ENCODE data around the gene DENND1C.

The DENND1C gene

DNA sequence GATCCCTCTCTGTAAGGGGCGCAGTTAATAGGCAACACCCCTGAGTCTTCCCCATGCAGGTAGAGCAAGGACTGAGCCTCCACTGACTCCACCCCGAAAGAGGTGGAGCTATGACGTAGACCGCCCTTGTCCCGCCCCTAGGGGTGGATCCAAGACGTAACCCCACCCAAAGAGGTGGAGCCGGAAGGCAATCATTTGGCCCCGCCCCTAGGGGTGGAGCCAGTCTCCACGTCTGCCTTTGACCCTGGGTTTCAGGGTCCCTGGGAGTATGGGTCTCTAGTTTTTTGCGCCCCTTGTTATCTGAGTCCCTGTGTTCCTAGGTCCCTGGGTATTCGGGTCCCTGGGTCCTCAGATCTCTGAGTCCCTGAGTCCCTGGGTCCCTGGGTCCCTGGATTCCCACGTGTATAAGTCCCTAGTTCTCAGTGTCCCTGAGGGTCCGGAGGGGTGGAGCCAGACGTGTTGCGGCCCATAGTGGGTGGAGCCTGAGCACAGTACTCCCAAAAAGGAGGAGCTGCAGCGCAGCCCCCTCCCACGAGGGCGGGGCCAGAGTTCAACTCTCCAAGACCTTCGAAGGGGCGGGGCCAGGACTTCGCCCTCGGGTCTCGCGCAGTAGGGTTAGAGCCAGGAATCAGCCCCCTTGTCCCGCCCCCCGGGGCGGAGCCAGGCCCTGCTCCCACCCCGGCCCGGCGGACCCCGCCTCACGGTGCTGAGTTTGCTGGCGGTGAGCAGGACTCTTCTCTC lies 5.3 kb downstream of the DENND1C start:
- DNase-seq, result peak; percentile 69

DNA sequence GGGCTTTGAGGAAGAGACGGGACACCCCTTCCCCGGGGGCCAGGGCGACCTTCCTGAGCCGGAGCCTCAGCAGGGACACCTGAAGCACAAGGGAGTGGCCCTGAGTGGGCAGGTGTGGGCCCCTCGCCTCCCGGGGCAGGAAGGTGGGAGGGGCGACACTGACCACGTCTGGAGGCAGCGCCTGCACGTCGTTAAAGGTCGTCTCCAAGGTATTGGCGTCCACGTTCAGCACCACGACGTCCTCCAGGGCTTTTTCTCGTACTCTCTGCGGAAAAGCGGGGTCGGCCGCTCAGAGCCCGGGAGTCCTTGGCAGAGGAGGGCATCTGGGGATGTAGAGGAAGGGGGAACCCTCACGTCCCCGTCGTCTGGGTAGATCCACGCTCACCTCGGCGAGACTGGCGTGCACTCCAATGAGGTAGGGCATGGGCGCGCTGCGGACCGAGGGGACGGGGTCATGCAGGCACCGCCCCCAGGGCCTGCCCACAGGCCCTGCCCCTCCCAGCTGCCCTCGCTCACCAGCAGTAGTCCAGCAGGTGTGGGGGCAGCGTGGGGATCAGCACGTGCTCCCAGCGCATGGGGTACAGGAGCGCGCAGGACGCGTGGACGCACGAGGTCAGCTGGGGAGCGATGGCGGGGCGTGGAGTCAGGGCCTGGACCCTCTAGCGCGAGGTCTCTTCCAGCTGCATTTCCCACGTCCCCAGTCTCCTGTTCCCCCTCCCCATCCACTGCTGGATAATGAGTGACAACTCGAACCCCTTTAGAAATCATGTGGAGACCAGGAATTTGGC lies 6.1 kb downstream of the DENND1C start:
- no peak for DNase-seq

DNA sequence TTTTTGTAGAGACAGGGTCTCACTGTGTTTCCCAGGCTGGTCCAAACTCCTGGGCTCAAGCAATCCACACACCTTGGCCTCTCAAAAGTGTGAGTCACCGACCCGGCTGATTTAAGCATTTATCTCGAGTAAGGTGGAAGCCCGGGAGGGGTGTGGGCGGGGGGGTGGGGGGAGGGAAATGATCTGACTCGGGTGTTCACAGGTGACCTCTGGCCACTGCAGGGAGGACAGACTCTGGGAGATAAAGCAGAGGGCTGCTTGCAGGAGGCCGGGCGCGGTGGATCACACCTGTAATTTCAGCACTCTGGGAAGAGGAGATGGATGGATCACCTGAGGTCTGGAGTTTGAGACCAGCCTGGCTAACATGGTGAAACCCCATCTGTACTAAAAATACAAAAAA lies 7.9 kb downstream of the DENND1C start:
- DNase-seq, result no peak

DNA sequence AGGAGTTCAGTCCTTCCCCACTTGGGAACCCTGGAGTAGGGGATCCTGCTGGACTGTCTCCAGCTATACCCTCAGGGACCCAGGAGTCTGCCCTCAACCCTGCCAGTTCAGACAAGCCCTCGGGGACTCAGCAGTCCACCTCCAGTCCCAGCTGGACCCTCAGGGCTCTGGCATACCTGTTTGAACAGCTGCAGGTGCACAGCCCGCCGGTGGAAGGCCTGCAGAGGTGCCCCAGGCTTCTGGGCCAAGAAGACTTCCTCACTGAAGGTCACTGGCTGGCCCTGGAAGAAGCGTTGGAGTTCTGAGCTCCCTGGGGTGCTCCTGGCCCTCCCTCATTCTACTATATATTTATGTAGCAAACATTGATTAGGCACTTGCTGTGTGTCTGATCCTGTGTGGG lies 8.9 kb downstream of the DENND1C start:
- DNase-seq, result no peak

DNA sequence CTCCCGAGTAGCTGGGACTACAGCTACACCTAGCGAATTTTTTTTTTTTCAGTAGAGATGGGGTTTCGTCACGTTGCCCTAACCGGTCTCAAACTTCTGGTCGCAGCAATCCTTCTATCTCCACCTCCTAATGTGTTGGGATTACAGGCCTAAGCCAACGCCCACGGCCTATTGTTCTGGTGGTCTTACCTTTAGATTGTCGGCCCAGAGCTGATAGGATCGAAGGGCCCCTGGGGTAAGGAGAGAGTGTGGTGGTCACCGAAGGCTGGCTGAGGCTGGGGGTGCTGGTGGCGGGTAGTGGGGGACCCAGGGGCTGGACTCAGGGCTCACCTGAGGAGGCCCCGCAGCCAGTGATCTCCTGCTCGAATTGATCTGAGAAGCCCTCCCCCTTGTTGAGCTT lies 10.5 kb downstream of the DENND1C start:
- DNase-seq, result no peak

DNA sequence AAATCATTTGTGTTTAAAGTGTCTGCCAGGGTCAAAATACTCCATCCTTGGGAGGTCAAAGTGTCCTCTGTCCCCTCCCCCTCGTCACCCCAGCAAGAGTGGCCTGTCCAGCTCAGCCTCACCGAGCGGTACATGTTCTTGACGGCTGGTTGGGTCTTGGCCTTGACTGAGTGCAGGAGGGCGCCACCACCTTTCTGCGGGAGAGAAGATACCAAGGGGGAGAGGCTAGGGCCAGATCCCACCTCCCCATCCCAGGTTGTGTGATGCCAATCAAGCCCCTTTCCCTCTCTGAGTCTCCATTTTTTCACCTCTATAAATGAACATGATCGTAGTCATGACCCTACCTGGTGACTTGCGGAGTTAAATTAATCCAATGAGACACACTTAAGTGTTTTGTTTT lies 11.4 kb downstream of the DENND1C start:
- DNase-seq, result no peak

DNA sequence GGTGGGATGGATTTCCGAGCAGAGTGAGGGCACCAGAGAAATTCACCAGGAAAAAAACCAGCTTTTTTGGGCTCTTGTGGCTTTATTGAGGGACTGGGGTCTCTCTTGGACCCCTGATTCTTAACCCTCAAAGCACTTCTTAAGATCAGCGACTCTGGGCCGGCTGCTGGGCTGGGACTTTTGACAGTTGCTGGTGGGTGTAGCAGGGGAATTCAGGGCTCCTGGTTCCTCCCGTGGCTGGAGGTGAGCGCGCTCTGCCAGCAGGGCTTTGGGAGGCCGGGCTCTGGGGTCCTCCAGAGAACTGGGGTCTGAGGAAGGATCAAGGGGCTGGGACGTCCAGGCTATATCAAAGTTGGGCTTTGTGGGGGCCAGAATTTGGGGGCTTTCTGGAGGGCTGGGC lies 14.2 kb downstream of the DENND1C start:
- DNase-seq, result no peak

DNA sequence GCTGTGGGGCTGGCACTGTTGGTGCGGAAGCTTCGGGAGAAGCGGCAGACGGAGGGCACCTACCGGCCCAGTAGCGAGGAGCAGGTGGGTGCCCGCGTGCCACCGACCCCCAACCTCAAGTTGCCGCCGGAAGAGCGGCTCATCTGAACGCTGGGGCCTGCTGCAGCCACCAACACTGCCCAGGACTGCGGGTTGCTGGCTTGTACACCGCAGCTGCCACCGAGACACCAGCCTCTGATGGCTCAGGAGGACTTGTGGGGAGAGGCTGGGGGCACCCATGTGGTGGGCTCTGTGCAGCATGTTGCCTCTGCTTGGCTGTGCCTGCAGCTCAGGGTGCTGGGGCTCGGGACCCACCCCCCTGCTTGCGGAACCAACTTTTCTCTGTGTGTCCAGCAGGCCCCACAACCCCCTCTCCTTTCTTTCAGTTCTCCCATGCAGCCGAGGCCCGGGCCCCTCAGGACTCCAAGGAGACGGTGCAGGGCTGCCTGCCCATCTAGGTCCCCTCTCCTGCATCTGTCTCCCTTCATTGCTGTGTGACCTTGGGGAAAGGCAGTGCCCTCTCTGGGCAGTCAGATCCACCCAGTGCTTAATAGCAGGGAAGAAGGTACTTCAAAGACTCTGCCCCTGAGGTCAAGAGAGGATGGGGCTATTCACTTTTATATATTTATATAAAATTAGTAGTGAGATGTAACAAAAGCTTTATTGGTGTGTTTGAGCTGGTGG lies 14.9 kb downstream of the DENND1C start:
- no peak for DNase-seq

DNA sequence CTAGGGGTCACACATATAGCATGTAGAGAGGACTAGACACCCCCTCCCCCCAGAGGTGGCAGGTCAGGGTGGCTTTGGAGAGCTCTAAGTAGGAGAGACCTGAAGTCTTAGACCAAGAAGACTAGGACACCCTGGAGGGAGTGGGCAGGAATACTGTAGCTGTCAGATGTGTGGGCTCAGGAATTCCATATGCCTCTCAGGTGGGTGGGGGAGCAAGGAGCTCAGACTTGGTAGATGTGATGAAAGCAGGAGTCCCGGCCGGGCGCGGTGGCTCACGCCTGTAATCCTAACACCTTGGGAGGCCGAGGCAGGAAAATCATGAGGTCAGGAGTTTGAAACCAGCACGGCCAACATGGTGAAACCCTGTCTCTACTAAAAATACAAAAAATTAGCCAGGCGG lies 15.9 kb downstream of the DENND1C start:
- no peak for DNase-seq

DNA sequence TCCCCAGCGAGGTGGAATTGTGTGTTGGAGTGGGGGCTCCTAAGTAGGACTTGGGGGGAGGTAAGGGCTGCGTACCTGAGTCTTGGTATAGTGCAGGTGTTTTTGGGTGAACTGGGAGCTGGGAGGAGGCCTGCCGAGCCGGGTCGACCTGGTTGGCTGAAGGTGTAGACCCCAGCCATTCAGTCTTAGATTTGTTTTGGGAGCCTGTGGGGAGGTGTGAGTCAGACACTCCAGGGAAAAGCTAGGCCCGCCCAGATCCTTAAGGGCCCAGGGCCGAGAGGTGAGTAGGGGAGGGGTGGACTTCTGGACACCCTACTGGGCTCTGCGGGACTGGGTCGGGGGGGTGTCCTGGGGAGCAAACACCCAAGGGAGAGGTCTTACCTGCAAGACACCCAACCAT lies 16.6 kb downstream of the DENND1C start:
- DNase-seq, result no peak

DNA sequence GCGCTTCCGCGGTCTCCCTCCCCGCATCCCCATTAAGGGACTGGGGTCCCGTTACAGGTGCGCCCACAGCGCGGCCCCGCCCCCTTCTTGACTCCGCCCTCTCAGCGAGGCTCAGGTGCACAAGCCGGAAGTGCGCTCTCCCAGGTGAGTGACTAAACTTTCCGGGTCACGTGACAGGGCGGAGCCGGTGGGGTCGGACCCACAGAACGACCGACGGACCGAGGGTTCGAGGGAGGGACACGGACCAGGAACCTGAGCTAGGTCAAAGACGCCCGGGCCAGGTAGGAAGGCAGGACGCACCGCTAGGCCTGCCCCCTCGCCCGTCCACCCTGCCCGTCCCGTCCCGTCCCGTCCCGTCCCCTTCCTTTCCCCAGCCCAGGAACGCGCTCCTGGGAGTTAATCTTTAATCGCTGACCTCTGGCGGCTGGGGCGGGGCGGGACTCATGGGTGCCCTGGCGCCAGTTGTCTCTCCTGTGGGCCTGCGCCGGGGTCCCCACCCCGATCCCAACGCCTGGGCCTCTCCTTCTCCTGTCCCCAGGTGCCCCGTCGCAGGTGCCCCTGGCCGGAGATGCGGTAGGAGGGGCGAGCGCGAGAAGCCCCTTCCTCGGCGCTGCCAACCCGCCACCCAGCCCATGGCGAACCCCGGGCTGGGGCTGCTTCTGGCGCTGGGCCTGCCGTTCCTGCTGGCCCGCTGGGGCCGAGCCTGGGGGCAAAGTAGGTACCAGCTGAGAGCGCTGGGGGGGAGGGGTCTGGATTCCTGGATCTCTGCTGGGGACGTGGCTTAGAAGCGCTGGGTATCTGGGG lies 17.3 kb downstream of the DENND1C start, which contains the start of gene CRB3:
CRB3 (plus strand) TSS at position 202 of the 804 bp plus-strand sequence; CDS start at position 633, 431 bp downstream.
- DNase-seq, result peak; percentile 27 to 42

DNA sequence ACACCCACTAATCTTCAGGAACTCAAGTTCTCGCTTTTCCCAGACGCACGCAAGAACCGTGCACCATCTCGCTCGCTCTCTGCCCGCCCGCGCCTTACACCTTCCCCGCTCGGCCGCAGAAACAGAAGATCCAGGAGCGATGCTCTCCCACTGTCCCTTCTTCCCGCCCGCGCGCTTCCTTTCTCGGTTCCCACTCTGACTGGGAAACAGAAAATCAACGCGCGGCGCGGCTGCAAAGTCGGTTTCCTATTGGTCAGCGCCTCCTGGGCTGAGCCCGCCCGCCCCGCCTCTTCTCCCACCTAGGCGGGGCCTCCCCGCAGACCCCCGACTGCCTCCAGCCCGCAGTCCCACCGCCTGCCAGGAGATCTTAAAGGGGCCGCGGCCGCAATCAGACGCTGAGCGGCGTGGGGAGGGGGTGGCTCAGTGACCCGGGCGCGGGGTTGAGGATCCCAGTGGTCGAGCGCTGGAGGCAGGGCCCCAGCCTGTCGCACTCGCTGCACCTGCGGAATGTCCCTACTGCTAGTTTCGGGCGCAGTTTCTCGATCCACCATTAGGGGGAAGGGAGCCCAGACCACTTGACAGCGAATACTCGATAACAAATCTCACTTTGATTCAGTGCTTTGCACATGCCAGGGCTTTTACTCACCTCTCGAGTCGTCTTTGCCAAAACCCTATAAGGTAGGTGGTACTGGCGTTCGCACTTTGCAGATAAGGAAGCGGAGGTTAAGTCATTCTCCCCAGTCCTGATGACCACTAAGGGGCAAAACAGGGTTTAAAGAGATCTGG lies 21.3 kb downstream of the DENND1C start:
- DNase-seq, result peak; percentile 97 to 98

DNA sequence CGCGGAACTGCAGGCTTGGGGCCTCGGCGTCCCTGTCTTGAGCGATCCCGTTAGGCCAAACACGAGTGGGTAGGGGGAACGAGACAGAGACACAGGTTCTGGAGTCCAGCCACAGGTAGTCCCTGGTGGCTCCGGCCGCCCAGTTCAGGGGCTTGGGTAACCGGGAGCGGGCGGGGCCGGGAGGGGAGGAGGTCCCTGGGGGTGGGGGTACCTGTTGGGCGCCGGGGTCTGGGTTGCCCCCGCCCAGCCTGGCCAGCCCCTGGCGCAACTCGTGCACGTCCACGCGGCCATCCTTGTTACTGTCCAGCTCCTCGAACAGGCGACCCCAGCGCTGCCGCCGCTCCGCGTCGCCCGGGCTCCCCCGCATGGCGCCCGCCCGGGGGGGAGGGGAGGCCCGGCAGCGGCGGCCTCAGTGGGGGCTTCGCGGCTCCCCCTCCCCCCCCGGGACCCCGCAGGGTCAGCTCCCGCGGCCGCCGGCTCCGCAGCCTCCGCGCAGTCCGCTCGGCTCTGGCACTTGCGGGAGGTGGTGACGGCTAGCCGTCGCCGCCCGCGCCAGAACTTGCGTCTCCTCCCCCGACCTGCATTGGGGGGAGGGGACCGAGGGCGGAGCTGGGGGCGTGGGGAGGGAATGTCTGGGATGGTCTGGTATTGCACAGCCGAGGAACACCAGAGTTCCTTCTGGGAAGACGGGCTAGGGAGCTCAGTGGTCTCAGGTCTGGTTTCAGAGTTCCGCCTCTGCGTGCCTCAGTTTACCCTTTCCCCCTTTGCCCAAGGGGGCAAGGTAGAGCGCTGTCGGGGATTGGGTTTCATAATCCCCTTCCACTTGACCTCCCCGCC lies 22.1 kb downstream of the DENND1C start, which contains the start of gene SLC25A23:
SLC25A23 (minus strand) TSS at position 531 of the 837 bp plus-strand sequence; CDS start at position 367, 164 bp downstream.
- DNase-seq, result peak; percentile 63 to 75

DNA sequence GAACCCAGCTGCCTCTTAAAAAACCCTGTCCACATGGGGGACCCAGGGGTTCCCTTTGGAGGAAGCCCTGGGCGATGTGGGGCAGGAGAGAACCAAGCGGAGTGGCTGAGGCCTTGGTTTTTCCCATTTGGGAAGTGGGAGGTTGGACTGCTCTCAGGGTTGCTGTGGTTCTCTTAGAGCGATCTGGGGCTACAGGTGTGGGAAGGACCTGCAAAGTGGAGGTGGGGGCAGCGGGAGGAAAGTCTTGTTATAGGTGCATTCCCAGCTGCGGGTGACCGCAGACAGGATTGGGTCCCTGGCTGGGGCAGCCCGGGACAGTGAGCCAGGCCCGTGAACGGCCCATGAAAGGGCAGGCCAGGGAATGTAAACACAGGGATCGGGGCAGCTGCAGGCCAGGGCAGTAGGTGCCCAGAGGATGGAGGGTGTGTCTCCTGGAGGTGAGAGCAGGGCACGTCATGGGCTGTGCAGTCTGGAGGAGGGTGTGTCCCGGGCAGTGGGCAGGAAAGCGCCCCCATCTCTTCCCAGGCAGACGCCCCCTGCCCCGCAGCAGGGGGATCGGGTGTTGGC lies 22.8 kb downstream of the DENND1C start:
- DNase-seq, result no peak

DNA sequence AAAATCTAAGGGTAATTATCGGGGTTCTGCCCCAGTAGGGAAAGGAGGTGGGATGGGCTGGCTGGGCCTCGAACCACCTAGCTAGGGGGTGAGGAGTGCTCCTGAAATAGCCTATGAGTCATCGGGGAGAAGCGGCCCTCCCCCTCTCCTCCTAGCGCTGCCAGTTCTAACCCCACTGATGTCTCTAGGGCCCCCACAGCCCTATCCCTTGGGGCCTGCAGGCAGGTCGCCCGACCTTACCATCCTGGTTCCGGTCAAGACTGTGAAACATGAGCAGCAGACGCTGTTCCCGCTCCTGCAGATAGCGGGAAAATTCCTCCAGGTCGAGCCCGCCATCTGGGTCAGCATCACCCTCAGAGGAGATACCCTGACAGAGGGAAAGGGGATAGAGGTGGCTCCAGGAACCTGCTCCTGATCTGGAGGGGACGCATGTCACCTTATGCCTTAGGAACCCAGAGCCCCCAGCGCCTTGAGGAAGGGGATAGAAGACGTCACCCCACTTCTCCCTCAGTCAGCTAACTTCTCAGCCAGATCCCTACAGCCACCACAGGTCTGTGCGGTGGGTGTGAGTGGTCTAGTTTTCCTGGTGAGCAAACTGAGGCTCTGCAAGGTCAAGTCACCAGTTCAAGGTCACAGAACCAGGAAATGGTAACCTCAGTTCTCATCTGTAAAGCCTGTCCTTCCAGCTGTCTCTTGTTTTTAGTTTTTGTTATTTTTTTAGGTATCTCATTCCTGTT lies 23.5 kb downstream of the DENND1C start:
- no peak for DNase-seq

DNA sequence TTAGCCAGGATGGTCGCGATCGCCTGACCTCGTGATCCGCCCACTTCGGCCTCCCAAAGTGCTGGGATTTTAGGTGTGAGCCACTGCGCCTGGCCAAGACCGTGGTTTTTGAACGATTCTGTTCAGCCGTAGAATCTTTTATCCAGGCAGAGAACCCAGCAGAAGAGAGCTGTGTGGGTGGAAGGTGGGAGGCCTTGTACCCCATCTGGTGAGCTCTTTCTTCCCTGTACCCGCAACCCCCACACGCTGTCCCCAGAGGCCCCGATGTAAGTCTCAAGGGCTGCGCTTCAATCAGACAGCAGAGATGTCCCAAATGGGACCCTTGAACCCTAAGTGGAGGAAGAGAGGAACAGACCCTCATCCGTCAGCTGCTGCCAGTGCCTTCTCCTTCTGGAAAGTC lies 25.7 kb downstream of the DENND1C start:
- no peak for DNase-seq

DNA sequence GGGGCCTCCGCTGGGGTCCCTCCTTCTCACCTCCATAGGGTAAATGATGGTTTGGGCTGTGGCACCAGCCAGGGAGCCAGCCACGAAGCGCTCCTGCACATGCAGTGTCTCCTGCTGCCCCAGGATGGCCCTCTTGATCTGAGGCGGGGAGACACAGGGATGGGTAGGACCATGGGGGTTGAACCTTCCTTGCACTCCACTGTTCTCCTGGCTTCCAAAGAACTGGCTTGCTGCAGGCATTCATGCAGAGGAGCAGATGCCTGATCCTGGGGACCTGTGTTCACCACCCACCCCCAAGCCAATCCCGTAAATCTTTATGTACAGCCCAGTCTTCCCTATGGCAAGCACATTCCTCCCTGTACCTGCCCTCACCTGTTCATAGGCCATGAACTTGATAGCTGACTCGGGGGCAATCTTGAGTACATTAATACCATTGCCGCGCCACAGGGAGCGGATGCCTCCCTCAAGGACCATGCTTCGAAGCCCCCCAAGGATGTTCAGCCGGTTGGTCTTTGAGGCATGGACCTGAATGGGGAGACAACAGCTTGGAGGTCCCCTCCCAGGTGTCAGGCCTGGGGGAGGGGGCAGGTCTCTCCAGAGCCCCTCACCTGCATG lies 27.5 kb downstream of the DENND1C start:
- no peak for DNase-seq

DNA sequence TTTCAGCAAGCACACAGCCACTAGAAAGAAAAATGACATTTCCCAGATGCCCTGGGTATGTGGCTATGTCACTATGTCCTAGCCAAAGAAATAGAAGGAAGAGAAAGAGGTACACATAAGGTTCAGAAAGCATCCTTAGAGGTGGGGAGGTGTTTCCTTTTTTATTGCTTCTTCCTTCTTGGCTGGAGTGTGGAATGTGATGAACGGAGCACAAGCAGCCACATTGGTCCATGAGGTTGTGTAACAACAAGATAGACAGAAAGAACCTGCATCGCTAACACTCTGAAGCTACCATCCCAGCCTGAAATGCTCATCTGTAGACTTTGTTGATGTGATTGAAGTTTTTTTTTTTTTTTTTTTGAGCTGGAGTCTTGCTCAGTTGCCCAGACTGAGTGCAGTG lies 28.7 kb downstream of the DENND1C start:
- no peak for DNase-seq

DNA sequence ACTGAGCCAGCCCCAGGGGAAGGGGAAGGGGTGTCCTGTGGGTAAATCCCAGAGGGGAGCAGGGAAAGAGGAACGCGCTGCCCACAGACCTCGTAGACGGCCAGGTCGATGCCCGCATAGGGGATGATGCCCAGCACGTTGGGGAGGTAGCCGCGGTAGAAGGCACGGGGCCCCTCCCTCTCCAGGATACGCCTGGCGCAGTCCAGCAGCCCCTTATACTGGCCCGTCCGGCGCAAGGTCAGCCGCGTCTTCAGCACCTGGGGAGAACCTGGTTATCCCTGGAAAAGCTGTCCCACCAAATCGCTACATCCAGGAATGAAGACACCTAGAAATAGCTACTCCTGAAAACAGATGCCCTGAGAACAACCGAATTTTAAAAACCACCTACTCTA lies 29.4 kb downstream of the DENND1C start:
- DNase-seq, result no peak
